Fibroblast of villous mesenchyme (primary cell): Measurements from ENCODE around the gene CELSR1. TPM values are rescaled to one million over a fixed set of nuclear protein-coding genes. Genes with fewer than 3 reads are reported as not detected.

ENCODE experiments used
- DNase-seq: peaks from one replicate; pipeline ENCODE4 v3.0.0-alpha.2; 2010; ENCODE audit warnings: low read depth
- H3K4me3 ChIP-seq: 2 replicates; pipeline ENCODE4 v1.5.1; 2011; ENCODE audit warnings: low read depth, mild to moderate bottlenecking, low read length
- total RNA-seq: library from RNA; depleted of rRNA; stranded (reverse); fragments of >200 nt; gene quantifications from 2 replicates; pipeline ENCODE4 v1.2.3, GENCODE V29; 2012
- TF ChIP-seq, protein P1 (sequence below): IDR thresholded peaks from 2 replicates; pipeline ENCODE4 v1.5.1; 2012; ENCODE audit warnings: low read depth, mild to moderate bottlenecking, low read length; ENCODE audit not compliant: insufficient read depth

The CELSR1 gene, protein sequence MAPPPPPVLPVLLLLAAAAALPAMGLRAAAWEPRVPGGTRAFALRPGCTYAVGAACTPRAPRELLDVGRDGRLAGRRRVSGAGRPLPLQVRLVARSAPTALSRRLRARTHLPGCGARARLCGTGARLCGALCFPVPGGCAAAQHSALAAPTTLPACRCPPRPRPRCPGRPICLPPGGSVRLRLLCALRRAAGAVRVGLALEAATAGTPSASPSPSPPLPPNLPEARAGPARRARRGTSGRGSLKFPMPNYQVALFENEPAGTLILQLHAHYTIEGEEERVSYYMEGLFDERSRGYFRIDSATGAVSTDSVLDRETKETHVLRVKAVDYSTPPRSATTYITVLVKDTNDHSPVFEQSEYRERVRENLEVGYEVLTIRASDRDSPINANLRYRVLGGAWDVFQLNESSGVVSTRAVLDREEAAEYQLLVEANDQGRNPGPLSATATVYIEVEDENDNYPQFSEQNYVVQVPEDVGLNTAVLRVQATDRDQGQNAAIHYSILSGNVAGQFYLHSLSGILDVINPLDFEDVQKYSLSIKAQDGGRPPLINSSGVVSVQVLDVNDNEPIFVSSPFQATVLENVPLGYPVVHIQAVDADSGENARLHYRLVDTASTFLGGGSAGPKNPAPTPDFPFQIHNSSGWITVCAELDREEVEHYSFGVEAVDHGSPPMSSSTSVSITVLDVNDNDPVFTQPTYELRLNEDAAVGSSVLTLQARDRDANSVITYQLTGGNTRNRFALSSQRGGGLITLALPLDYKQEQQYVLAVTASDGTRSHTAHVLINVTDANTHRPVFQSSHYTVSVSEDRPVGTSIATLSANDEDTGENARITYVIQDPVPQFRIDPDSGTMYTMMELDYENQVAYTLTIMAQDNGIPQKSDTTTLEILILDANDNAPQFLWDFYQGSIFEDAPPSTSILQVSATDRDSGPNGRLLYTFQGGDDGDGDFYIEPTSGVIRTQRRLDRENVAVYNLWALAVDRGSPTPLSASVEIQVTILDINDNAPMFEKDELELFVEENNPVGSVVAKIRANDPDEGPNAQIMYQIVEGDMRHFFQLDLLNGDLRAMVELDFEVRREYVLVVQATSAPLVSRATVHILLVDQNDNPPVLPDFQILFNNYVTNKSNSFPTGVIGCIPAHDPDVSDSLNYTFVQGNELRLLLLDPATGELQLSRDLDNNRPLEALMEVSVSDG (N-terminal part only)
- total RNA-seq: 0.64 and 1.7 TPM in 2 replicates

DNA sequence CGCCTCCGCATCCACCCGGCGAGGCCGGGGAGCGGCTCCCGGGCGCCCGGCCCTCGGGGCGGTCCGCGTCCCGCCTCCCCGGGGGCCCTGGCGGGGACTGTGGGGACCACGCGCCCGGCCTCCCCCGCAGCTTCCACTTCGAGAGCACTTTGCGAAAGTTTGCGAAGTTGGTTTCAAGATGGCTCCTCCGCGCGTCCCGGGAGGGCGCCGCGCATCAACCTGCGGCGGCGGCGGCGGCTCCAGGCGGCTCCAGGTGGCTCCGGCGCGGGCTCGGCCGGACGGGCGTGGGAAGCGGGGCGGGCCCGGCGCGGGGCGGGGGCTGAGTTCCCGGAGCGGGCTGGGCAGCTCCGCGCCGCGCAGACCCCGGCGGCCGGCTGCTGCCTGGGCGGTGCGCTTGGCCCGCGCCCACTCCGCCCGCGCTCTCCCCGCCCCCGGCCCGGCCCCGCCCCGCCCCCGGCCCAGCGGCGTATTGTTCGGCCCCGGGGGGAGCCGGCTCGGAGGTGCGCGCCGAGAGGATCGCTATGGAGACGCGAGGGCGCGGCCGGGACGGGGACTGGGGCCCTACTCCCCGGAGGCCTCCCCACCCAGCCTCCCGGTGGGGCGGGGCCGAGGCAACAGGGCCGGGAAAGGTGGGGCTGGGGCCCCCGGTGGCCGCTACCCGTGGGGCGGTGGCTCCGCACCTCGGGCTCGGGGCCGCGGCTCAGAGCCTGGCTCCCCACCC is at the start of gene CELSR1:
CELSR1 (minus strand) TSS at position 396 of the 721 bp plus-strand sequence. CDS start 450 bp downstream, outside the sequence.
- no peak for DNase-seq
- H3K4me3 ChIP-seq: peak within 1 kb of the TSS; percentile 35
- TF ChIP-seq, protein P1, sequence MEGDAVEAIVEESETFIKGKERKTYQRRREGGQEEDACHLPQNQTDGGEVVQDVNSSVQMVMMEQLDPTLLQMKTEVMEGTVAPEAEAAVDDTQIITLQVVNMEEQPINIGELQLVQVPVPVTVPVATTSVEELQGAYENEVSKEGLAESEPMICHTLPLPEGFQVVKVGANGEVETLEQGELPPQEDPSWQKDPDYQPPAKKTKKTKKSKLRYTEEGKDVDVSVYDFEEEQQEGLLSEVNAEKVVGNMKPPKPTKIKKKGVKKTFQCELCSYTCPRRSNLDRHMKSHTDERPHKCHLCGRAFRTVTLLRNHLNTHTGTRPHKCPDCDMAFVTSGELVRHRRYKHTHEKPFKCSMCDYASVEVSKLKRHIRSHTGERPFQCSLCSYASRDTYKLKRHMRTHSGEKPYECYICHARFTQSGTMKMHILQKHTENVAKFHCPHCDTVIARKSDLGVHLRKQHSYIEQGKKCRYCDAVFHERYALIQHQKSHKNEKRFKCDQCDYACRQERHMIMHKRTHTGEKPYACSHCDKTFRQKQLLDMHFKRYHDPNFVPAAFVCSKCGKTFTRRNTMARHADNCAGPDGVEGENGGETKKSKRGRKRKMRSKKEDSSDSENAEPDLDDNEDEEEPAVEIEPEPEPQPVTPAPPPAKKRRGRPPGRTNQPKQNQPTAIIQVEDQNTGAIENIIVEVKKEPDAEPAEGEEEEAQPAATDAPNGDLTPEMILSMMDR: no peak

DNA sequence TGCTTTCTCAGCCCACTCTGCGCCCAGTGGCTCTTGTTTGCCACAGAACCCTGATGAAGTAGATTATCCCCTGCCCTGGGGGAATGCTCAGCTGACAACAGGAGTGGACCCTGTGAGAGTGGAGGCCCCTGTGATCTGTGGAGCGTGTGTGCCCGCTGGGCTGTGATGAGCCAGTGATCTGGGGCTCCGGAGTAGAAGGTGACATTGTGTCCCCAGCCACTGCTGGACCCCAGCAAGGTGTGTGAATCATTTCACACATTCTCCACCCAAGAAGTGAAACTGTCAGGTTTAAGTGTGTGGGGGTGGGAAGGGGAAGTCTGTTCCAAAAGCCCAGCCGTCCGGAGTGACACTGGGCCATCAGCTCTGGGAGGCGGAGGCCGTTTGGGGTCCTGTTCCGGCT is 49.6 kb upstream of the CELSR1 start:
- no peak for DNase-seq
- TF ChIP-seq, protein P1: no peak
- no peak overlapping the region for H3K4me3 ChIP-seq

DNA sequence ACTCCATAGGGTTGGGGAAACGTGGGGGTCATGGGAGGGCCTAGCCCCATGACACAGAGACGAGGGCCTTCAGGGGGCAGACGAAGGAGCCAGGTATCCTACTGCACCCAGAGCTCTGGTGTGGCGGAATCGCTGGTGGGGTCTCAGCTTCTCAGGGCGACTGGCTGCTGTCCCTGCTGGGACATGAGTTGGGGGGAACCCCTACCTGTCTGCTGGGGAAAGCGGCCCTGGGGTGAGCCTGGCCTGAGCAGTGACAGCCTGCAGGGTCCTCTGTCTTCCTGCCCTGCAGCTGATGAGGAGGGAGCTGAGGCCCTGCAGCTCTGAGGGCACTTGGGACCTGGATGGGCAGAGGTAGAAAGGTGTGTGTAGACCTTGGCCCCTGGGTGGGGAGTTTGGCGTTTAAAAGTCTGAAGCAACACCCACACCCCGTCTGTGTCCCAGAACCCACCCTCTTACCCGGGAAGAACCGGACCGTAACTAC is 49.2 kb upstream of the CELSR1 start:
- DNase-seq: no peak
- TF ChIP-seq, protein P1: no peak
- no peak overlapping the region for H3K4me3 ChIP-seq

DNA sequence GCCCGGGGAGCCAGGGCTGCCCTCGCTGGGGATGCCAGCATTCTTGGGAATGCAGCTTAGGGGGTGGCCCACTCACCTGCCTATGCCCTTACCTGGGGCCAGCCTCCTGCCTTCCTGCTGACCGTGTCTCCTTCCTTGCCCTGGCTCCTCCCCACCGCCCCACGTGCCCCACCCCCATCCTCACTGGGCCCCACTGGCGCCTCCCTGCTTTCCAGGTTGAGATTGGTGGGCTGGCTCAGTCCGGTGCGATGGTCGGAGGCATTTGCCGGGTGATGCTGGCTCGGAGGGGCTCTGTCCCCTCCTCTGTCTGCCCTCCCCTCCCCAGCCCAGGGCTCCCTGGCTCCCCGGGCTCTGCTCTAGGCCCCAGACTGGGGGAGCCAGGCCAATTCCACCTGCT is 48.7 kb upstream of the CELSR1 start:
- no peak overlapping the region for H3K4me3 ChIP-seq
- TF ChIP-seq, protein P1: no peak
- no peak for DNase-seq

DNA sequence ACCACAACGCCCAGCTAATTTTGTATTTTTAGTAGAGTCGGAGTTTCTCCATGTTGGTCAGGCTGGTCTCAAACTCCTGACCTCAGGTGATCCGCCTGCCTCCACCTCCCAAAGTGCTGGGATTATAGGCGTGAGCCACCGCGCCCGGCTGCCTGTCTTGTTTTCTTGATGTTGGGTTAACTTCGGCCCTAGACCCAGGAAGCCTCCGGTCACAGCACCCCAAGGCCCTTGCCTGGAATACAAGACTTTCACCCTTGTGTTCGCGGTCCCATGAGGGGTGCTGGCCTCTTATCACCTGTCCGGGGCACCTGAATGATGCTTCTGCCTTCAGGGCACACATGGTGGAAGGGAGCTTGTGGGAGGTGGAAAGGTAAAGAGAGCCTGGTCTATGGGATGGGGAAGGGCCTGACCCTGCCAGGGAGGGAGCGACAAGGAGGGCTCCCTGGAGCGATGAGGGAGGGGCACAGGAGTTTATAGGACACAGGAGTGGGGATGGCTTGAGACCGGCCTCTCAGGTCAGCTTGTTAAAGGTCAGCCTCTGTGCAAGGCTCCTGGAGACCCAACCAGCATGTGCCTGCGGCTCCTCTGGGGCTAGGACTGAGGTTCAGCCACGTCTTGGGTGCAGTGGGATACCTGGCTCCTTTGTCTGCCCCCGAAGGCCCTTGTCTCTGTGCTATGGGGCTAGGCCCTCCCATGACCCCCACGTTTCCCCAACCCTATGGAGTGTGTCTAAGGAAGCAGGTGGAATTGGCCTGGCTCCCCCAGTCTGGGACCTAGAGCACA is 48.1 kb upstream of the CELSR1 start:
- H3K4me3 ChIP-seq: no peak overlapping the region
- TF ChIP-seq, protein P1: no peak
- no peak for DNase-seq
